NCI-H2029 (cell line): ENCODE measurements around the gene DPAGT1.

Experiments used
- DNase-seq: peaks from one replicate; lab custom pipeline; 2025; lab: John Stamatoyannopoulos, UW

DPAGT1 gene

DNA sequence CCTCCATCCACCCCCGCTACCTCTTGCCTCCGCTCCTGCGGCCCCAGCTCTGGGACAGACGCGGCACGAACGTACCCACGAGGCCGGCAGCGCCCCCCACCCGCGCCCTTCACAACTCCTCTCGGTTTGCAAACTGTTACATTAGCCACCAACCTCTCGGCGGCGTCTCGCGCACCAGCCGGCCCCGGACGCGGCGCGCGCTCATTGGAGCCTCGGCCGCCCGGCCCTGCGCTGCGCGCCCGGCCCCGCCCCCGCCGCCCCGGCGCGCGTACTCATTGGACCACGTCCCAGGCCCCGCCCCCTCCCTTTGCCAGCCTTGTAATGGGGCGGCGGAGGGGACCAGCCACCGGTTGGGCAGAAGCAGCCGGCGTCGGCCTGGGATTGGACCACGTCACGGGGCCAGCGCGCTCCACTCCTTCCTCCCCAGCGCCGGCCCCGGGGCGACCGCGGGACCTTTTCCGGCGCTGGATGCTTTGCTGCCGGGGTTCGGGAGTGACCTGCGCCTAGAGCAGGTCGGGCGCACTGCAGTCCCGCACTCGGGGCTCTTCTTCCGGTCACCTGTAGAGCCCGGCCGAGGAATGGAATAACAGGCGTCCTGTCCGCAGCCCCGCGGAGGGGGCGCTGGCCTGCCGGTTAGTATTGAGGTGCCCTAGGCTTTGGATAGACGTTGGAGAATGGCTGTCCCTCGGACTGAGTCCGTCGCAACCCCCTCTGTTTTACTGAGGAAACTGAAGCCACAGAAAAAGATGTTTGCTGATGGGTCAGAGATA is 44.5 kb downstream of the DPAGT1 start, which contains the start of gene HYOU1:
Gene HYOU1, minus strand, starts transcription at position 206 of the 770 bp plus-strand sequence. CDS start 1,045 bp downstream, outside the sequence.
- peak; percentile 92 for DNase-seq

DNA sequence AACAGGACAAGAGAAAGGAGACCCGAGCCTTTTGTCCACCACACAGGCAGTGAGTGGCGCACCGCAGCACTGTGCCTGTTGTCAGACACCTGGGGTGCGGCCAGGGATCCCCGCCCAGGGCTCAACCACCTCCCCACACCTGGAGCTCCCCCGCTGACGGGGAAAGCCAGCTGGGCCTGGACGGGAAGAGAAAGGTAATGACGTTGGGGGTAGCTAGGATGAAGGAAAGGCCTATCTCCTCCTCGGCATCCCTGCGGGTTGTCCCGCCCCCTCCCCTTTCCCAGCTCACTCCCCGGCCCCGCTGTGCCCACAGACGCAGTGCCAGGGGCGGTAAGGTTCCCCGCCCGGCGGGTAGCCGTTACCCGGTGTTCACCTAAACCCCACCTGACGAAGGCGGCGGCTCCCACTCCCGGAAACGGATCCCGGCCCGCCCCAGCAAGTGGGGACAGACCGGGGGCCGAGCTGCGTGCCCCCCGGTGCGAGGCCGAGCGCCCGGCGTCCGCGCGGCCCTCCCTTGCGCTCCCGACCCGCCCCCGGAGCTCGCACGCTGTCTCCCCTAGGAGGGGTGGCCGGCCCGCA is 45.1 kb downstream of the DPAGT1 start:
- DNase-seq: no peak

DNA sequence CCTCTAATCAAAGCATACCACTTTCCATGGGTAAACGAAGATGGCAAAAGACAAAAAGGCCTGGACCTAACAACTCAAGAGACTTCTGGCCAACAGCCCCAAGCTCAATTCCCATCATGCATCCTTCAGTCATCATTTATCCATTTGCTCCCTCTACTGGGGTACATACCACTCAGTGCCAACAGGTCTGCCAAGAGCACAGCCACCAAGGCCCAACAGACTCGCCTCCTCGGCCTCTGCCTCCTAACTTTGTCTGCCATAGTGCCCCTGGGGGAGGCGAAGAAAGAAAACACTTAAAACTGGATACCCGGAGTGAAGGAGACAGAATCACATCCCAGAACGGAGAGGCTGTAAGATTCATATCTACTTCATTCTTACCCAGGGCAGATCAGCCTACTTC is 45.8 kb downstream of the DPAGT1 start:
- no peak for DNase-seq

DNA sequence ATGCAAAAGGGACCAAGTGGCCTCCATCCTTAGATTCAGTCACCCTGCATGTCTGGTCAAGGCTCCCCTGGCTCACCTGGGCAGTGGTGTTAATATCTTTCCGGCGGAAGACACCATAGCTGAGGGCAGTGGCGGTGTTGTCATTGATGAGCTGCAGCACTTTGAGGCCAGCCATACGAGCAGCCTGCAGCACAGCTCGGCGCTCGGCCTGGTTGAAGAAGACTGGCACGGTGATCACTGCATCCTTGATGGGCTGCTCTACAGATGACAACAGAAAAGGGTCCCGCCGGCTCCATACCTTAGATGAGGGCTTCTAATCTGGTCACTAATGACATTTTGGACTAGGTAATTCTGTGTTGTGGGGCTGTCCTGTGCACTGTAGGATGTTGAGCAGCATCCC is 47.2 kb downstream of the DPAGT1 start:
- no peak for DNase-seq

DNA sequence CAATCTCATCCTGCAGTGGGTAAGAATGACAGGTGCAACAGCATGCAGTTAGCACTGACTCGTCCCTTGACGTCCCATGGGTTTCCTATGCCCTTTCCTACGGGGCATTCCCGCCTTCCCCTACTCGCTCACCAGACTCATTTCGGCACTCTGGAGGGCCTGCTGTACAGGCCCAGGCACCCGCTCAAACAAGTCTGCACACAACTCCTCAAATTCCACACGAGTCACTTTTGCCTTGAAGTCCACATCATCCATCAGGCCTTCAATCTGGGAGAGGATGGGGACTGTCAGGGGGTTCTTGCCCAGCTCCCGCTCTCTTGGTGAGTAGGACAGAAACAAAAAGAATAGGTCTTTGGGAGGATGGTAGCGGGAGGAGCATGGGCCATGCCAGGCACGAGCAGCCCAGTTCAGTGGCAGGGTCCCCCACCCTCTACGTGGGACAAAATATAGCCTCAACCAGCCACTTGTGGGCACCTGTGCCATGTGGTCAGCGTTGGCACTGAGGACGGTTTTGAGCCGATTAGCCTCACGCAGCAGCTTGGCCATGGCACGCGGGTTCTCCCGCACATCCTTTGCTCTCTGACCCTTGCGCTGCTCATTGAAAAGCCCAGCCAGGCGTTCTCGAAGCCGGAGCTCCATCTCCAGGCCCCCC is 49.4 kb downstream of the DPAGT1 start:
- DNase-seq: no peak

DNA sequence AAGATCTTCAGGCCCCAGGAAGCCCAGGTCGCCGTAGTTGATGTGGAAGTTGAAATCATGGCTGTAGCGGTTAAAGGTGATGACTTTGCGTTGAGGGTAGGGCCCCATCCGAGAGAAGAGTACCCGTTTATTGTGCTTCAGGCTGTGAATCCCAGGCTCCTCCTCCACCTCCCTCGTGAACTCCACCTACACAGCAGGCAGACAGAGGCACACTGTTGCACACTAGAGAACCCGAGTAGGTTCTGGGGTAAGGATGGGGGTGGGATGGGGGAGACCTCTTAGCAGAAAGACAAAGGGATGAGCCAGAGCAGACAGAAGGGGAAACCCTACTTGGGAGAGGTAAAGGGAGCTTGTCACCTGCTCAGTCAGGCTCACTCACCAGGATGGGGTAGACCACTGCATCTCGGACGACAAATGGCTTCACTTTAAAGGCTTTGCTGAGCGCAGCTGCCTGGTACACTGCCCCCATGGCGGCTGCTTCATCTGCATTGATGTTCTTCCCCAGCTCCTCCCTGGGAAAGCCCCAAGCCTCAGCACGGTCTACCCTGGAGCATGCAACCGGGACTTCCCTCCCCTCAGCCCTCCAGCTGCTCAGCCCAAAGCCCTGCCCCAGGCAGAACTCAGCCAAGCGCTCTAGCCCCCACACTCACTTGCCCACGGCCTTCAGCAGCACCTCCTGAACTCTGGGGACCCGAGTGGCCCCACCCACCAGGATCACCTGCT is 50.1 kb downstream of the DPAGT1 start:
- DNase-seq: no peak

DNA sequence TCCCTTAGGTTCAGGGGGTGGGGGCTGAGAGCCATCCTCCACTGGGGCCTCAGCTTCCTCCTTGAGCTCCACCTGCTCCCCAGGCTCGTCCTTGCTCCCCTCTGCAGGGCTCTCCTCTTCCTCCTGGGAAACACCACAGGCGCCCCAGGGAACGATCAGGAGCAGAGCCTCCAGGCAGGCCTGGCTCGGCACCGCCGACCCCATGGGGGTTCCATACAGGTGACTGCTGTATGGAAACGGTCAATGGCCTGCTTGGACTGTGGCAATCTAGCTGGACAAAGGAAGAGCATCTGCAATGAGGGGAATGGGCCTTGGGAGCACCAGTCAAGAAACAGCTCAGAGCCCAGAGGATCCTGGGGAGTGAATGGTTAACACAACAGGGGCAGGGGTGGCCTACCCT is 52.6 kb downstream of the DPAGT1 start:
- DNase-seq: no peak

DNA sequence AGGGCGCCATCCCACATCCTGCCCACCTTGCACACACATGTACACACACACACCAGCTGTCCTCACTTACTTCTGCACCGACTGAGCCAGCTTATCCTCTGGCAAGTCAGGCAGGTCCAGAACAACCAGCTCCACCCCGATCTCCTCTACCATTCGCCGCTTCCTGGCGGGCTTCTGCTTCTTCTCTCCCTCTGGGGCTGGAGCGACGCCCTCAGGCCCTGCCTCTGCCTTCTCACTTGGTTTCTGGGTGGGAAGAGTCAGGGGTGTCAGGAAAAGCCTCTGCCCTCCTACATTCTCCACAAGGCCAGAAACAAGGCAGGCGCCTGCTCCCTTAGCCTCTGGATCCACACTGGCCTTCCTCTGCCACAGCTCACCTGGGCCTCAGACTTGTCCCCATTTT is 53.0 kb downstream of the DPAGT1 start:
- no peak for DNase-seq

DNA sequence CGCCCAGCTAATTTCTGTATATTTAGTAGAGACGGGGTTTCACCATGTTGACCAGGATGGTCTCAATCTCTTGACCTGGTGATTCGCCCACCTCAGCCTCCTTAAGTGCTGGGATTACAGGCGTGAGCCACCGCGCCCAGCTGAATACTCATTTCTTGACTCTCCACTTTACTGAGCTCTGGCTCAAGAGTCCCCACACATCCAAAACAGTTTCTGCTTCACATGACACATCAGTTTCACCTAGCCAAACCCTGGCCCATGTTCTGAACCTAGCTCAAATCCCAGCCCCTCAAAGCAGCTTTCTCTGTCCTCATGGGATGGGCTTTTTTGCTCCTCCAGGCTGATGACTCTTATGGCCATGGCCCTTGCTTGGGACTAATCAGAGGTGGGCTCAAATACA is 54.4 kb downstream of the DPAGT1 start:
- no peak for DNase-seq
